Progenitor cell of endocrine pancreas (in vitro differentiated cells): ENCODE measurements around the gene SIRT7. TPM values are rescaled to one million over a fixed set of nuclear protein-coding genes. Genes with fewer than 3 reads are reported as not detected.

Experiments used
- DNase-seq: peaks from one replicate; pipeline ENCODE4 v3.0.0; 2021; ENCODE audit warnings: low spot score; ENCODE audit not compliant: unreplicated experiment
- H3K27ac Mint-ChIP-seq: 2 replicates; pipeline ENCODE4 v1.8.0; 2021; ENCODE audit warnings: mild to moderate bottlenecking, moderate library complexity, mixed read lengths
- H3K27me3 Mint-ChIP-seq: 2 replicates; pipeline ENCODE4 v1.8.0; 2021; ENCODE audit warnings: mixed read lengths
- H3K36me3 Mint-ChIP-seq: 2 replicates; pipeline ENCODE4 v1.8.0; 2022; ENCODE audit warnings: mixed read lengths; ENCODE audit not compliant: insufficient read depth
- H3K4me1 Mint-ChIP-seq: 2 replicates; pipeline ENCODE4 v1.8.0; 2021; ENCODE audit warnings: low read depth, mixed read lengths
- H3K4me3 Mint-ChIP-seq: 2 replicates; pipeline ENCODE4 v1.8.0; 2021; ENCODE audit warnings: low read depth, mild to moderate bottlenecking, moderate library complexity, mixed read lengths
- H3K9me3 Mint-ChIP-seq: 2 replicates; pipeline ENCODE4 v1.8.0; 2021; ENCODE audit warnings: low read depth, mixed read lengths
- CTCF ChIP-seq: fragments of 200-600 bp; sonication (generic); IDR thresholded peaks from one replicate; pipeline ENCODE4 v1.5.0; 2021; ENCODE audit warnings: antibody characterized with exemption, mild to moderate bottlenecking; ENCODE audit not compliant: unreplicated experiment
- total RNA-seq: library from RNA; stranded (reverse); gene quantifications from 2 replicates; pipeline ENCODE4 v1.2.1, GENCODE V29; 2021

Gene SIRT7
- total RNA-seq, 1 donor from 2014 or later: 34.0 TPM

GRCh38 chr17:81869221-81870130 lies 48.5 kb downstream of the SIRT7 start:
- Mint-ChIP-seq H3K36me3 (peaks cover 3% of the 10 kb centered on the region), H3K27me3 (no peaks in the 10 kb centered on the region), H3K4me3 (peak overlapping the region; percentile 79), H3K4me1 (peaks cover 5% of the 10 kb centered on the region), H3K9me3 (no peaks in the 10 kb centered on the region), H3K27ac (peak overlapping the region; percentile 89)
- TF ChIP-seq CTCF: peak; percentile 97
- DNase-seq: peak; percentile 65

GRCh38 chr17:81868674-81869220 lies 49.2 kb downstream of the SIRT7 start:
- H3K9me3 Mint-ChIP-seq: no peaks in the 10 kb centered on the region
- no peak overlapping the region for H3K4me3 Mint-ChIP-seq
- no peaks in the 10 kb centered on the region for H3K27me3 Mint-ChIP-seq
- TF ChIP-seq CTCF: no peak
- peak overlapping the region; percentile 33 for H3K27ac Mint-ChIP-seq
- H3K36me3 Mint-ChIP-seq: peaks cover 3% of the 10 kb centered on the region
- peaks cover 5% of the 10 kb centered on the region for H3K4me1 Mint-ChIP-seq
- no peak for DNase-seq

GRCh38 chr17:81867991-81868673 lies 49.8 kb downstream of the SIRT7 start:
- TF ChIP-seq CTCF: no peak
- DNase-seq: no peak
- no peak overlapping the region for H3K4me3 Mint-ChIP-seq
- no peaks in the 10 kb centered on the region for H3K9me3 Mint-ChIP-seq
- H3K27me3 Mint-ChIP-seq: no peaks in the 10 kb centered on the region
- H3K4me1 Mint-ChIP-seq: peaks cover 8% of the 10 kb centered on the region
- H3K36me3 Mint-ChIP-seq: peaks cover 3% of the 10 kb centered on the region
- no peak overlapping the region for H3K27ac Mint-ChIP-seq

GRCh38 chr17:81867170-81867990 lies 50.6 kb downstream of the SIRT7 start:
- peaks cover 6% of the 10 kb centered on the region for H3K36me3 Mint-ChIP-seq
- H3K4me1 Mint-ChIP-seq: peaks cover 12% of the 10 kb centered on the region
- H3K27me3 Mint-ChIP-seq: no peaks in the 10 kb centered on the region
- TF ChIP-seq CTCF: no peak
- H3K27ac Mint-ChIP-seq: no peak overlapping the region
- H3K4me3 Mint-ChIP-seq: no peak overlapping the region
- DNase-seq: no peak
- H3K9me3 Mint-ChIP-seq: no peaks in the 10 kb centered on the region
